HepG2 (cell line): Measurements from ENCODE around the gene RHBDF2. TPM values are rescaled to one million over a fixed set of nuclear protein-coding genes. Genes with fewer than 3 reads are reported as not detected.

ENCODE experiments used
- ATF5 ChIP-seq: sonication (generic); formaldehyde crosslinking; IDR thresholded peaks from 2 replicates; pipeline ENCODE4 v1.4.0; 2020; ENCODE audit warnings: mild to moderate bottlenecking, low read depth, missing genetic modification reagents
- CTCF ChIP-seq: sonication (generic); formaldehyde crosslinking; IDR thresholded peaks from 2 replicates; pipeline ENCODE4 v1.5.0; 2020; ENCODE audit warnings: mild to moderate bottlenecking, missing genetic modification reagents, moderate library complexity
- GATAD2A ChIP-seq: IDR thresholded peaks from 2 replicates; pipeline ENCODE4 v1.6.1; 2016
- HDAC2 ChIP-seq: sonication (generic); formaldehyde crosslinking; IDR thresholded peaks from 2 replicates; pipeline ENCODE4 v1.4.0; 2020; ENCODE audit warnings: missing genetic modification reagents
- HNF1A ChIP-seq, 2 experiments: sonication (generic) in 1 of 2; formaldehyde crosslinking in 1 of 2; IDR thresholded peaks; 2 replicates each; pipeline versions ENCODE4 v1.4.0 to v1.6.1; 2016 to 2020; ENCODE audit warnings: borderline replicate concordance in 1 of 2, low read depth in 1 of 2, mild to moderate bottlenecking in 1 of 2, missing genetic modification reagents in 1 of 2
- HNF4G ChIP-seq, 2 experiments: sonication (generic) in 1 of 2; formaldehyde crosslinking in 1 of 2; IDR thresholded peaks; 2 replicates each; pipeline versions ENCODE4 v1.4.0 to v1.6.1; 2011 to 2020; ENCODE audit warnings: borderline replicate concordance in 2 of 2, low read depth in 2 of 2, mild to moderate bottlenecking in 2 of 2, low read length in 1 of 2, missing genetic modification reagents in 1 of 2, moderate library complexity in 1 of 2
- KAT7 ChIP-seq: IDR thresholded peaks from 2 replicates; pipeline ENCODE4 v1.6.1; 2018; ENCODE audit warnings: borderline replicate concordance, missing compliant biosample characterization
- KLF12 ChIP-seq: sonication (generic); formaldehyde crosslinking; IDR thresholded peaks from 2 replicates; pipeline ENCODE4 v1.4.0; 2020; ENCODE audit warnings: missing genetic modification reagents, borderline replicate concordance
- NCOR1 ChIP-seq: fragments of 200-600 bp; sonication (generic); IDR thresholded peaks from 2 replicates; pipeline ENCODE4 v1.7.0; 2017; ENCODE audit warnings: antibody characterized with exemption, low read length, borderline replicate concordance
- POGZ ChIP-seq: sonication (generic); formaldehyde crosslinking; IDR thresholded peaks from 2 replicates; pipeline ENCODE4 v1.4.0; 2020; ENCODE audit warnings: mild to moderate bottlenecking, missing genetic modification reagents
- SETDB1 ChIP-seq: sonication (generic); formaldehyde crosslinking; IDR thresholded peaks from 2 replicates; pipeline ENCODE4 v1.5.1; 2020; ENCODE audit warnings: missing genetic modification reagents, mild to moderate bottlenecking, borderline replicate concordance
- SIN3B ChIP-seq: fragments of 150-350 bp; IDR thresholded peaks from 2 replicates; pipeline ENCODE4 v1.6.1; 2014; ENCODE audit warnings: low read length
- SMARCE1 ChIP-seq: fragments of 450-650 bp; IDR thresholded peaks from 2 replicates; pipeline ENCODE4 v1.6.1; 2017; ENCODE audit warnings: borderline replicate concordance
- SP140L ChIP-seq: sonication (generic); formaldehyde crosslinking; IDR thresholded peaks from 2 replicates; pipeline ENCODE4 v1.4.0; 2020; ENCODE audit warnings: missing genetic modification reagents, borderline replicate concordance
- SP4 ChIP-seq: sonication (generic); formaldehyde crosslinking; IDR thresholded peaks from 2 replicates; pipeline ENCODE4 v1.8.1; 2023; ENCODE audit warnings: mild to moderate bottlenecking, missing genetic modification reagents
- SRY ChIP-seq: sonication (generic); formaldehyde crosslinking; IDR thresholded peaks from 2 replicates; pipeline ENCODE4 v1.8.0; 2022; ENCODE audit warnings: mild to moderate bottlenecking, missing genetic modification reagents
- ZNF205 ChIP-seq: IDR thresholded peaks from 2 replicates; pipeline ENCODE4 v1.6.1; 2018; ENCODE audit warnings: missing biosample characterization, missing genetic modification reagents
- ZNF446 ChIP-seq: sonication (generic); formaldehyde crosslinking; IDR thresholded peaks from 2 replicates; pipeline ENCODE4 v1.5.0; 2020; ENCODE audit warnings: mild to moderate bottlenecking, missing genetic modification reagents
- ZNF598 ChIP-seq: sonication (generic); formaldehyde crosslinking; IDR thresholded peaks from 2 replicates; pipeline ENCODE4 v1.5.1; 2020; ENCODE audit warnings: mild to moderate bottlenecking, missing genetic modification reagents, borderline replicate concordance
- ZNF724P ChIP-seq: sonication (generic); formaldehyde crosslinking; IDR thresholded peaks from 2 replicates; pipeline ENCODE4 v1.8.0; 2022; ENCODE audit warnings: missing genetic modification reagents, borderline replicate concordance
- ZNF879 ChIP-seq: sonication (generic); formaldehyde crosslinking; IDR thresholded peaks from 2 replicates; pipeline ENCODE4 v1.8.1; 2023; ENCODE audit warnings: missing genetic modification reagents
- ZSCAN31 ChIP-seq: sonication (generic); formaldehyde crosslinking; IDR thresholded peaks from 2 replicates; pipeline ENCODE4 v1.5.0; 2020; ENCODE audit warnings: low read depth, mild to moderate bottlenecking, missing genetic modification reagents
- polyA plus RNA-seq, 8 experiments: library from polyadenylated mRNA; depleted of rRNA in 3 of 8; stranded (reverse) in 7 of 8; unstranded in 1 of 8; fragments of >200 nt; fragmentation: Illumina TruSeq in 4 of 8; extraction: Trizol in 4 of 8; gene quantifications; 2 replicates each; pipeline versions ENCODE4 v1.2.1 to v1.2.3, GENCODE V29; 2011 to 2016; ENCODE audit warnings: low read depth in 4 of 8, missing spikeins in 1 of 8, mixed read lengths in 1 of 8; ENCODE audit not compliant: insufficient read depth in 1 of 8
- total RNA-seq, 5 experiments: library from RNA; depleted of rRNA; stranded (reverse); fragments of >200 nt; fragmentation: Illumina TruSeq; extraction: Trizol; gene quantifications; 2 replicates each; pipeline ENCODE4 v1.2.3, GENCODE V29; 2016; ENCODE audit warnings: low read depth in 1 of 5

Gene RHBDF2
- total and polyA plus RNA-seq, 2 of the 13 experiments (the other 11 are each of a cell fraction or from before 2014, with no cell fraction given) = 7.8 to 24.2 TPM

- peak; percentile 28; the same call in 1 of the 2 replicates for TF ChIP-seq CTCF (CRISPR knock-in tag)
- TF ChIP-seq SRY (CRISPR knock-in tag) = no peak
- no peak for TF ChIP-seq SETDB1 (CRISPR knock-in tag)
- TF ChIP-seq ZNF598 (CRISPR knock-in tag) = no peak
- TF ChIP-seq ZNF446 = no peak
- TF ChIP-seq SP140L (CRISPR knock-in tag) = no peak
- TF ChIP-seq SMARCE1 = 0 out of 2 replicates have a peak, but pooled peaks have one; percentile 8
- TF ChIP-seq HNF4G (IDR thresholded peaks at IDR 0.05; ENCODE audit: borderline replicate concordance, low read depth, low read length) = peak; percentile 59; the same call in 1 of the 2 replicates
- TF ChIP-seq HNF4G (CRISPR knock-in tag; IDR thresholded peaks at IDR 0.05; ENCODE audit: borderline replicate concordance, low read depth) = 0 out of 2 replicates have a peak, but pooled peaks have one; percentile 35
- peak; percentile 69; the same call in 1 of the 2 replicates for TF ChIP-seq NCOR1
- peak; percentile 55; the same call in 1 of the 2 replicates for TF ChIP-seq POGZ (CRISPR knock-in tag)
- no peak; the same call in 1 of the 2 replicates for TF ChIP-seq ZNF205 (CRISPR knock-in tag)
- TF ChIP-seq ZSCAN31 (CRISPR knock-in tag) = peak; percentile 56; the same call in 1 of the 2 replicates
- TF ChIP-seq GATAD2A (CRISPR knock-in tag) = peak; percentile 99
- peak; percentile 79 for TF ChIP-seq SP4 (CRISPR knock-in tag)
- TF ChIP-seq ZNF879 (CRISPR knock-in tag) = no peak
- no peak for TF ChIP-seq SIN3B
- no peak for TF ChIP-seq KLF12 (CRISPR knock-in tag)
- no peak for TF ChIP-seq ATF5 (CRISPR knock-in tag)
- peak; percentile 95 for TF ChIP-seq HDAC2 (CRISPR knock-in tag)
- peak; percentile 82; the same call in 1 of the 2 replicates for TF ChIP-seq ZNF724P (CRISPR knock-in tag)
- TF ChIP-seq HNF1A (IDR thresholded peaks at IDR 0.05; ENCODE audit: low read depth) = peak; percentile 74; the same call in 1 of the 2 replicates
- TF ChIP-seq HNF1A (CRISPR knock-in tag; IDR thresholded peaks at IDR 0.05; ENCODE audit: borderline replicate concordance) = no peak; the same call in 1 of the 2 replicates
- peak; percentile 83; the same call in 1 of the 2 replicates for TF ChIP-seq KAT7 (CRISPR knock-in tag)
Measured at GRCh38 chr17:76499267-76499667, 2.0 kb downstream of the RHBDF2 start (continued).
